Fibroblast of skin of right quadriceps (primary cell): Measurements from ENCODE around the gene IL15.
"Not testable (repeated sequence)": the region's sequence is repeated elsewhere in the genome, so short reads cannot be mapped to it uniquely, and the experiment has no call there.

Source experiments
- DNase-seq: peaks from one replicate; pipeline ENCODE4 v3.0.0-alpha.2; 2013

IL15 gene

GRCh38 chr4:141636082-141636770 is at the start of gene IL15:
Gene IL15 (plus strand): TSS chr4:141636583. CDS start chr4:141719465, 82,882 bp downstream.
- peak; percentile 52 for DNase-seq

- peak; percentile 42 for DNase-seq
Measured at GRCh38 chr4:141587897-141588296, 48.5 kb upstream of the IL15 start.

- DNase-seq = no peak
Measured at GRCh38 chr4:141595531-141595930, 40.9 kb upstream of the IL15 start.

- peak; percentile 37 for DNase-seq
Measured at GRCh38 chr4:141599853-141600252, 36.5 kb upstream of the IL15 start.

GRCh38 chr4:141604683-141605082 is 31.7 kb upstream of the IL15 start:
- DNase-seq = not testable (repeated sequence)

- no peak for DNase-seq
Measured at GRCh38 chr4:141605425-141605856, 30.9 kb upstream of the IL15 start.

- no peak for DNase-seq
Measured at GRCh38 chr4:141609243-141609642, 27.1 kb upstream of the IL15 start.

GRCh38 chr4:141610365-141610764 is 26.0 kb upstream of the IL15 start:
- no peak for DNase-seq

- DNase-seq = no peak
Measured at GRCh38 chr4:141614878-141615586, 21.4 kb upstream of the IL15 start.

GRCh38 chr4:141615587-141615918 is 20.8 kb upstream of the IL15 start:
- DNase-seq = not testable (repeated sequence)

GRCh38 chr4:141620715-141621114 is 15.7 kb upstream of the IL15 start:
- DNase-seq = no peak

GRCh38 chr4:141625023-141625422 is 11.4 kb upstream of the IL15 start:
- no peak for DNase-seq

GRCh38 chr4:141630854-141631253 is 5.5 kb upstream of the IL15 start:
- DNase-seq = no peak

- DNase-seq = no peak
Measured at GRCh38 chr4:141635736-141636081, 674 bp upstream of the IL15 start.

- DNase-seq = peak; percentile 52
Measured at GRCh38 chr4:141636771-141637460, 533 bp downstream of the IL15 start.

GRCh38 chr4:141637565-141637964 is 1.2 kb downstream of the IL15 start:
- DNase-seq = no peak

- DNase-seq = no peak
Measured at GRCh38 chr4:141638230-141638629, 1.8 kb downstream of the IL15 start.

- no peak for DNase-seq
Measured at GRCh38 chr4:141640696-141641095, 4.3 kb downstream of the IL15 start.

- DNase-seq = no peak
Measured at GRCh38 chr4:141642063-141642462, 5.7 kb downstream of the IL15 start.

GRCh38 chr4:141642711-141643110 is 6.3 kb downstream of the IL15 start:
- DNase-seq = no peak

- peak; percentile 82 for DNase-seq
Measured at GRCh38 chr4:141643557-141643956, 7.2 kb downstream of the IL15 start.

GRCh38 chr4:141645611-141646340 is 9.4 kb downstream of the IL15 start:
- peak; percentile 85 for DNase-seq

- DNase-seq = no peak
Measured at GRCh38 chr4:141646969-141647368, 10.6 kb downstream of the IL15 start.
